WI38 (cell line): ENCODE results near the gene RMND5B.
"Not testable (repeated sequence)": the region's sequence is repeated elsewhere in the genome, so short reads cannot be mapped to it uniquely, and the experiment has no call there.

ENCODE experiments used
- H3K4me3 ChIP-seq: 2 replicates; pipeline ENCODE4 v1.5.1; 2011; ENCODE audit warnings: low read depth, mild to moderate bottlenecking, control low read depth, low read length
- TF ChIP-seq, protein P1 (sequence below): IDR thresholded peaks from 2 replicates; pipeline ENCODE4 v1.5.1; 2012; ENCODE audit warnings: low read depth, mild to moderate bottlenecking, control low read depth, low read length

Gene RMND5B

GRCh38 chr5:178125253-178125906, 5.4 kb upstream of the RMND5B start:
- TF ChIP-seq, protein P1, sequence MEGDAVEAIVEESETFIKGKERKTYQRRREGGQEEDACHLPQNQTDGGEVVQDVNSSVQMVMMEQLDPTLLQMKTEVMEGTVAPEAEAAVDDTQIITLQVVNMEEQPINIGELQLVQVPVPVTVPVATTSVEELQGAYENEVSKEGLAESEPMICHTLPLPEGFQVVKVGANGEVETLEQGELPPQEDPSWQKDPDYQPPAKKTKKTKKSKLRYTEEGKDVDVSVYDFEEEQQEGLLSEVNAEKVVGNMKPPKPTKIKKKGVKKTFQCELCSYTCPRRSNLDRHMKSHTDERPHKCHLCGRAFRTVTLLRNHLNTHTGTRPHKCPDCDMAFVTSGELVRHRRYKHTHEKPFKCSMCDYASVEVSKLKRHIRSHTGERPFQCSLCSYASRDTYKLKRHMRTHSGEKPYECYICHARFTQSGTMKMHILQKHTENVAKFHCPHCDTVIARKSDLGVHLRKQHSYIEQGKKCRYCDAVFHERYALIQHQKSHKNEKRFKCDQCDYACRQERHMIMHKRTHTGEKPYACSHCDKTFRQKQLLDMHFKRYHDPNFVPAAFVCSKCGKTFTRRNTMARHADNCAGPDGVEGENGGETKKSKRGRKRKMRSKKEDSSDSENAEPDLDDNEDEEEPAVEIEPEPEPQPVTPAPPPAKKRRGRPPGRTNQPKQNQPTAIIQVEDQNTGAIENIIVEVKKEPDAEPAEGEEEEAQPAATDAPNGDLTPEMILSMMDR = no peak
- H3K4me3 ChIP-seq = no peak overlapping the region

DNA sequence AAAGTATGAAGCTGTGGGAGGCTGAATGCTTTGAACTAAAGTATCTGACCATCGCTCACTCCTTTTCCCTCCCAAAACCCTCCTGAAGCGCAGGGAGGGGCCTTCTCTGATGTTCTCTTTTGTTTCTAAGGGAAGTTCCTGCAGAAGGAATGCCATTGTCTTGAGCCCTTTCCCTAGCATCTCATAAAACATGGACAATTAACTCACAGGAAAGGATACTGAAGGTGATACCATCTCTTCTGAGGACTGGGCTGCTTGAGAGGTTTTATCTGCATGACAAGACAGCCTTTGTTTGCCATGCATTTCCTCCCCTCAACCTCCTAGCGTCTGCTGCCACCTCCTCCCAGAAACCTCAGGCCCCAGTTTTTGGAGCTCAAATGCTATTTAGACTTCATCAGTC, 4.3 kb upstream of the RMND5B start:
- H3K4me3 ChIP-seq = no peak overlapping the region
- TF ChIP-seq, protein P1 = no peak

DNA sequence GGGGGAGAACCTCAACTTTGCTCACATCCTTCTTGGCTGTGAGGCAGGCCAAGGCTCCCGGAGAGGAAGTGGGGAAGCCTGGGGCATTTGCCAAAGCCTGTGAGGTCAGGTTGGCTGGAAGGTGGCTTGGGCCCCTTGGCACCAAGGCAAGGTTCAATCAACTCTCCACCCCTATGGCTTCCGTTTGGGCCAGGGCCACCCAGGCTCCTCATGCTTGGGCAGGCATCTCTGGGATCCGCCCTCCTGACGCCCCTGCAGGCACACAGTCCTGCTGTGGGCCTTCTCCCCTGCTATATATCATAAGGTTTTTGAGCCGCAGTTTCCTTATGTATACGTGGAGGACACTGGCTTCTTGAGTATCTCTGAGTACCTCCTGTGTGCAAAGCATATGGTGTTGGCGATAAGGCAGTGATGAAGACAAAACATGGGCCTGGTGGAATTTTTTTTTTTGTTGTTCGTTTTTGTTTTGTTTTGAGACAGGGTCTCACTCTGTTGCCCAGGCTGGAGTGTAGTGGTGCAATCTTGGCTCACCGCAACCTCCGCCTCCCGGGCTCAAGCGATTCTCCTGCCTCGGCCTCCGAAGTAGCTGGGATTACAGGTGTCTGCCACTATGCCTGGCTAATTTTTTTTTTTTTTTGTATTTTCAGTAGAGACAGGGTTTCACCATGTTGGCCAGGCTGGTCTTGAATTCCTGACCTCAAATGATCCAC, 3.4 kb upstream of the RMND5B start:
- H3K4me3 ChIP-seq = not testable (repeated sequence)

GRCh38 chr5:178129296-178129695, 1.5 kb upstream of the RMND5B start:
- TF ChIP-seq, protein P1 = no peak
- H3K4me3 ChIP-seq = no peak overlapping the region

DNA sequence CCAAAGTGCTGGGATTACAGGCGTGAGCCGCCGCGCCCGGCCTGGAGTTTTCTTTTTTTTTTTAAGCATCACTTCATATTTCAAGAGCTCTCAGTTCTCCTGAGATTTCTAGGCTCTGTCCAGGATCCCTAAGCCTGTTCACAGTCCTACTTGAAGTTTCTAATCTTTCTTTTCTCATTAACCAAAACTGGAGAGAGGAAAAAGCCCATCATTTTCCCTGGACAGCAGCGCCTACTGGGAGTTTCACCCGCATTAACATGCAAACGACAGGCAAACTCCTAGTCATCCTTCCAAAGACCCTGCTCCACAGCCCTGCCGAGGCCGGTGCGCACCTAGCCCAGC, 609 bp upstream of the RMND5B start:
- H3K4me3 ChIP-seq = peak overlapping the region; percentile 93

GRCh38 chr5:178131446-178131996, 707 bp downstream of the RMND5B start:
- TF ChIP-seq, protein P1 = no peak
- peak overlapping the region; percentile 93 for H3K4me3 ChIP-seq

- TF ChIP-seq, protein P1 = no peak
- H3K4me3 ChIP-seq = no peak overlapping the region
Measured at GRCh38 chr5:178136990-178137389, 6.2 kb downstream of the RMND5B start.

DNA sequence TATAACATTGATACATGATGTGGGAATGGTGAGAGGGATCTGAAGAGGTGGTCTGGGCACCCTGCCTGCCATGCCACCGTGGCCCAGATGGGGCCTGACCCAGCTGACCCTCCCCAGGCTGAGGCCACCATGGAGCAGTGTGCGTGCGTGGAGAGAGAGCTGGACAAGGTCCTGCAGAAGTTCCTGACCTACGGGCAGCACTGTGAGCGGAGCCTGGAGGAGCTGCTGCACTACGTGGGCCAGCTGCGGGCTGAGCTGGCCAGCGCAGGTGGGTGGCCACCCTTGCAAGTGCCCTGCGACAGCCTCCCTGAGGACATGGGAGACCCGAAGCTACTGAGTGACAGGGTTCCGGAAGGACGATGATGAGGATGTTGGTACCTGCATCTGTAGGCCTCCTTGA, 7.2 kb downstream of the RMND5B start:
- no peak overlapping the region for H3K4me3 ChIP-seq
- TF ChIP-seq, protein P1 = no peak
